ENCODE results near the gene CSF1R. TPM values are rescaled to one million over a fixed set of nuclear protein-coding genes. Genes with fewer than 3 reads are reported as not detected.
A peak's percentile ranks its signal among the peaks of the same experiment; 100 is the strongest.

The CSF1R gene
- polyA plus RNA-seq, 1 of the 3 experiments (the other 2 are of a cell fraction): 0.25 TPM

GRCh38 chr5:150052956-150053712 is 33.2 kb downstream of the CSF1R start:
- peaks cover 6% of the 10 kb centered on the region for H3F3A ChIP-seq (replicated peaks; ENCODE audit: insufficient read depth)
- peaks cover 0 to 7% of the 10 kb centered on the region in 2 experiments; a peak in 3 of 4 replicates for H3K4me1 ChIP-seq (ENCODE audit: control insufficient read depth in 1 of 2, insufficient read depth in 2 of 2, low read depth in 1 of 2, low read length in 1 of 2)
- H3K27ac ChIP-seq (ENCODE audit: low read depth in 2 of 2, low read length in 1 of 2): peak overlapping the region; percentile 14 to 65; a peak in 3 of 4 replicates
- peaks cover 37 to 69% of the 10 kb centered on the region in 2 experiments for H3K36me3 ChIP-seq (replicated peaks in 1 of 2; ENCODE audit: control insufficient read depth in 1 of 2, insufficient read depth in 2 of 2, low read length in 1 of 2)
- H3K9me3 ChIP-seq: no peaks in the 10 kb centered on the region
- no peaks in the 10 kb centered on the region for H4K20me1 ChIP-seq (ENCODE audit: insufficient read depth)
- CTCF ChIA-PET: no interaction called here
- peak overlapping the region; percentile 29; the same call in 1 of the 2 replicates for H3K4me2 ChIP-seq
- no peaks in the 10 kb centered on the region for H3K9me2 ChIP-seq
- POLR2A ChIA-PET: no interaction called here
- DNase-seq: peak; percentile 5
- WGBS (ENCODE audit: low lambda C conversion rate): 50% methylated on average over 7 of the region's 9 CpGs
- H2AFZ ChIP-seq (ENCODE audit: low read depth): no peak overlapping the region
- H3K9ac ChIP-seq: peak overlapping the region; percentile 24; the same call in 1 of the 2 replicates
- no peak overlapping the region for H3K4me3 ChIP-seq (ENCODE audit: low read depth in 2 of 2, low read length in 1 of 2)
- no peaks in the 10 kb centered on the region for H3K79me2 ChIP-seq (ENCODE audit: insufficient read depth)
- H3K27me3 ChIP-seq (ENCODE audit: insufficient read depth): no peaks in the 10 kb centered on the region
- TF ChIP-seq FOSL2 (IDR thresholded peaks at IDR 0.05; ENCODE audit: borderline replicate concordance, low read depth) (peak; percentile 69; the same call in 1 of the 2 replicates), POLR2AphosphoS5 (IDR thresholded peaks at IDR 0.05; ENCODE audit: low read depth, low read length) (no peak), TAF1 (IDR thresholded peaks at IDR 0.05; ENCODE audit: borderline replicate concordance, low read depth, low read length) (no peak), NRF1 (IDR thresholded peaks at IDR 0.05; ENCODE audit: low read depth, low read length) (no peak), EP300 (IDR thresholded peaks at IDR 0.05; ENCODE audit: borderline replicate concordance in 1 of 2, low read depth in 1 of 2, low read length in 1 of 2) (no peak), GATA2 (CRISPR knock-in tag; IDR thresholded peaks at IDR 0.05) (no peak), GABPA (IDR thresholded peaks at IDR 0.05; ENCODE audit: low read depth) (no peak), IRF3 (IDR thresholded peaks at IDR 0.05; ENCODE audit: low read depth, low read length) (no peak), REST (IDR thresholded peaks at IDR 0.05; ENCODE audit: low read depth, low read length) (peak; percentile 67; the same call in 1 of the 2 replicates), RCOR1 (IDR thresholded peaks at IDR 0.05; ENCODE audit: low read length) (no peak), TCF12 (IDR thresholded peaks at IDR 0.05) (peak; percentile 34; the same call in 1 of the 2 replicates), PBX3 (IDR thresholded peaks at IDR 0.05) (0 out of 2 replicates have a peak, but pooled peaks have one; percentile 28), MEF2A (IDR thresholded peaks at IDR 0.05; ENCODE audit: borderline replicate concordance, low read depth) (no peak), JUND (IDR thresholded peaks at IDR 0.05) (peak; percentile 66; the same call in 1 of the 2 replicates), FOXM1 (IDR thresholded peaks at IDR 0.05; ENCODE audit: low read depth) (no peak), EZH2phosphoT487 (IDR thresholded peaks at IDR 0.05; ENCODE audit: borderline replicate concordance, low read depth) (no peak), RAD21 (IDR thresholded peaks at IDR 0.05; ENCODE audit: low read length) (no peak)
- TF ChIP-seq, protein P1, sequence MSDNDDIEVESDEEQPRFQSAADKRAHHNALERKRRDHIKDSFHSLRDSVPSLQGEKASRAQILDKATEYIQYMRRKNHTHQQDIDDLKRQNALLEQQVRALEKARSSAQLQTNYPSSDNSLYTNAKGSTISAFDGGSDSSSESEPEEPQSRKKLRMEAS (IDR thresholded peaks at IDR 0.05; ENCODE audit: low read depth): peak; percentile 86
- TF ChIP-seq, protein P2, sequence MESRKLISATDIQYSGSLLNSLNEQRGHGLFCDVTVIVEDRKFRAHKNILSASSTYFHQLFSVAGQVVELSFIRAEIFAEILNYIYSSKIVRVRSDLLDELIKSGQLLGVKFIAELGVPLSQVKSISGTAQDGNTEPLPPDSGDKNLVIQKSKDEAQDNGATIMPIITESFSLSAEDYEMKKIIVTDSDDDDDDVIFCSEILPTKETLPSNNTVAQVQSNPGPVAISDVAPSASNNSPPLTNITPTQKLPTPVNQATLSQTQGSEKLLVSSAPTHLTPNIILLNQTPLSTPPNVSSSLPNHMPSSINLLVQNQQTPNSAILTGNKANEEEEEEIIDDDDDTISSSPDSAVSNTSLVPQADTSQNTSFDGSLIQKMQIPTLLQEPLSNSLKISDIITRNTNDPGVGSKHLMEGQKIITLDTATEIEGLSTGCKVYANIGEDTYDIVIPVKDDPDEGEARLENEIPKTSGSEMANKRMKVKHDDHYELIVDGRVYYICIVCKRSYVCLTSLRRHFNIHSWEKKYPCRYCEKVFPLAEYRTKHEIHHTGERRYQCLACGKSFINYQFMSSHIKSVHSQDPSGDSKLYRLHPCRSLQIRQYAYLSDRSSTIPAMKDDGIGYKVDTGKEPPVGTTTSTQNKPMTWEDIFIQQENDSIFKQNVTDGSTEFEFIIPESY (IDR thresholded peaks at IDR 0.05; ENCODE audit: borderline replicate concordance, low read depth): no peak
